Panc1 (cell line): ENCODE data around the gene RABEP2.

Experiments
- CTCF ChIP-seq: fragments of 450-650 bp; IDR thresholded peaks from 2 replicates; pipeline ENCODE4 v1.5.1; 2017; ENCODE audit warnings: mild to moderate bottlenecking
- POLR2AphosphoS5 ChIP-seq: IDR thresholded peaks from 2 replicates; pipeline ENCODE4 v1.6.1; 2012; ENCODE audit warnings: mild to moderate bottlenecking, low read depth, low read length, moderate library complexity
- TF ChIP-seq, protein P1 (sequence below), 2 experiments: IDR thresholded peaks; 2 replicates each; pipeline ENCODE4 v1.6.1; 2011 to 2012; ENCODE audit warnings: low read depth in 2 of 2, control low read depth in 1 of 2, low read length in 1 of 2, mild to moderate bottlenecking in 1 of 2, moderate library complexity in 1 of 2; ENCODE audit not compliant: insufficient read depth in 1 of 2

GRCh38 chr16:28927815-28928214, 2.8 kb upstream of the RABEP2 start:
- TF ChIP-seq CTCF (no peak), POLR2AphosphoS5 (no peak)
- TF ChIP-seq, protein P1, sequence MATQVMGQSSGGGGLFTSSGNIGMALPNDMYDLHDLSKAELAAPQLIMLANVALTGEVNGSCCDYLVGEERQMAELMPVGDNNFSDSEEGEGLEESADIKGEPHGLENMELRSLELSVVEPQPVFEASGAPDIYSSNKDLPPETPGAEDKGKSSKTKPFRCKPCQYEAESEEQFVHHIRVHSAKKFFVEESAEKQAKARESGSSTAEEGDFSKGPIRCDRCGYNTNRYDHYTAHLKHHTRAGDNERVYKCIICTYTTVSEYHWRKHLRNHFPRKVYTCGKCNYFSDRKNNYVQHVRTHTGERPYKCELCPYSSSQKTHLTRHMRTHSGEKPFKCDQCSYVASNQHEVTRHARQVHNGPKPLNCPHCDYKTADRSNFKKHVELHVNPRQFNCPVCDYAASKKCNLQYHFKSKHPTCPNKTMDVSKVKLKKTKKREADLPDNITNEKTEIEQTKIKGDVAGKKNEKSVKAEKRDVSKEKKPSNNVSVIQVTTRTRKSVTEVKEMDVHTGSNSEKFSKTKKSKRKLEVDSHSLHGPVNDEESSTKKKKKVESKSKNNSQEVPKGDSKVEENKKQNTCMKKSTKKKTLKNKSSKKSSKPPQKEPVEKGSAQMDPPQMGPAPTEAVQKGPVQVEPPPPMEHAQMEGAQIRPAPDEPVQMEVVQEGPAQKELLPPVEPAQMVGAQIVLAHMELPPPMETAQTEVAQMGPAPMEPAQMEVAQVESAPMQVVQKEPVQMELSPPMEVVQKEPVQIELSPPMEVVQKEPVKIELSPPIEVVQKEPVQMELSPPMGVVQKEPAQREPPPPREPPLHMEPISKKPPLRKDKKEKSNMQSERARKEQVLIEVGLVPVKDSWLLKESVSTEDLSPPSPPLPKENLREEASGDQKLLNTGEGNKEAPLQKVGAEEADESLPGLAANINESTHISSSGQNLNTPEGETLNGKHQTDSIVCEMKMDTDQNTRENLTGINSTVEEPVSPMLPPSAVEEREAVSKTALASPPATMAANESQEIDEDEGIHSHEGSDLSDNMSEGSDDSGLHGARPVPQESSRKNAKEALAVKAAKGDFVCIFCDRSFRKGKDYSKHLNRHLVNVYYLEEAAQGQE (IDR thresholded peaks at IDR 0.05; ENCODE audit: insufficient read depth in 1 of 2, low read depth in 2 of 2, low read length in 1 of 2), result no peak
